H1 (cell line): ENCODE results near the gene CCDC47. TPM values are rescaled to one million over a fixed set of nuclear protein-coding genes. Genes with fewer than 3 reads are reported as not detected.

ENCODE experiments used
- HDAC2 ChIP-seq, 2 experiments: fragments of 300-600 bp in 1 of 2; sonication (generic) in 1 of 2; IDR thresholded peaks; 2 replicates each; pipeline ENCODE4 v1.6.1; 2011 to 2012; ENCODE audit warnings: low read depth in 2 of 2, low read length in 2 of 2, mild to moderate bottlenecking in 2 of 2, moderate library complexity in 2 of 2, borderline replicate concordance in 1 of 2, inconsistent platforms in 1 of 2
- polyA plus RNA-seq, 7 experiments: library from polyadenylated mRNA; depleted of rRNA in 3 of 7; stranded (reverse) in 5 of 7; unstranded in 2 of 7; fragments of >200 nt in 5 of 7; fragments of 200-250 nt in 2 of 7; gene quantifications; 1 replicate in 5 of 7; 2 replicates in 1 of 7; 4 replicates in 1 of 7; pipeline versions ENCODE4 v1.2.1 to v1.2.3, GENCODE V29; 2011 to 2013; ENCODE audit warnings: missing spikeins in 2 of 7, mixed read lengths in 2 of 7
- total RNA-seq: library from RNA; stranded (reverse); fragmentation: NEBNext Ultra II Directional; extraction: Animal tissue kit (Norgen Biotek cat#: 25700); gene quantifications from 2 replicates; pipeline ENCODE4 v1.2.1, GENCODE V29; 2021

Gene CCDC47
- total and polyA plus RNA-seq, 2 of the 8 experiments (the other 6 are each of a cell fraction or from before 2014, with no cell fraction given) = 21.2 to 83.1 TPM

DNA sequence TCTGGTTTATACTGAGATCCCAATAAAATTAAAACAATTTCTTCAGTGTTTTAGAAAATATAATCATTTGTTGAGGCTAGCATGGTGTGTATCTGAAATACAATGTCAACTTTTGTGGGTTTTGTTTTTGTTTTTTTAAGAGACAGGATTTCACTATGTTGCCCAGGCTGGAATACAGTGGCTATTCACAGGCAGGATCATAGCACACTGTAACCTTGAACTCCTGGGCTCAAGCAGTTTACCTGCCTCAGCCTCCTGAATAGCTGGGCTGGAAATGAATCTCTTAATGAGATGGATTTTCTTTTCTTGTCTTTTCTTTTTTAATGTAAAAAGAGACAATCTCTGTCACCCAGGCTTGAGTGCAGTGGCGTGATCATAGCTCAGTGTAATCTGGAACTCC lies 12.7 kb upstream of the CCDC47 start (continued):
- TF ChIP-seq HDAC2 (IDR thresholded peaks at IDR 0.05; ENCODE audit: borderline replicate concordance in 1 of 2, low read depth in 2 of 2, low read length in 2 of 2) = no peak
